Globus pallidus (tissue), 1 donor: ENCODE results near the gene FAF1.
A peak's percentile ranks its signal among the peaks of the same experiment; 100 is the strongest.
"Not testable (repeated sequence)": the region's sequence is repeated elsewhere in the genome, so short reads cannot be mapped to it uniquely, and the experiment has no call there.

Experiments
- DNase-seq: peaks from one replicate; pipeline ENCODE4 v3.0.0-alpha.2; 2015; ENCODE audit warnings: low spot score

The FAF1 gene

DNA sequence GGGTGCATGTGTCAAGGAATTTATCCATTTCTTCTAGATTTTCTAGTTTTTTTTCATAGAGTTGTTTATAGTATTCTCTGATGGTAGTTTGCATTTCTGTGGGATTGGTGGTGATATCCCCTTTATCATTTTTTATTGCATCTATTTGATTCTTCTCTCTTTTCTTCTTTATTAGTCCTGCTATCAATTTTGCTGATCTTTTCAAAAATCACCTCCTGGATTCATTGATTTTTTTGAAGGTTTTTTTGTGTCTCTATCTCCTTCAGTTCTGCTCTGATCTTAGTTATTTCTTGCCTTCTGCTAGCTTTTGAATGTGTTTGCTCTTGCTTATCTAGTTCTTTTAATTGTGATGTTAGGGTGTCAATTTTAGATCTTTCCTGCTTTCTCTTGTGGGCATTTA lies 52.5 kb downstream of the FAF1 start:
- DNase-seq = not testable (repeated sequence)

DNA sequence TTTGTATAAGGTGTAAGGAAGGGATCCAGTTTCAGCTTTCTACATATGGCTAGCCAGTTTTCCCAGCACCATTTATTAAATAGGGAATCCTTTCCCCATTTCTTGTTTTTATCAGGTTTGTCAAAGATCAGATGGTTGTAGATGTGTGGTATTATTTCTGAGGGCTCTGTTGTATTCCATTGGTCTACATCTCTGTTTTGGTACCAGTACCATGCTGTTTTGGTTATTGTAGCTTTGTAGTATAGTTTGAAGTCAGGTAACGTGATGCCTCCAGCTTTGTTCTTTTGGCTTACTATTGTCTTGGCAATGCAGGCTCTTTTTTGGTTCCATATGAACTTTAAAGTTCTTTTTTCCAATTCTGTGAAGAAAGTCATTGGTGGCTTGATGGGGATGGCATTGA lies 54.0 kb downstream of the FAF1 start:
- DNase-seq = not testable (repeated sequence)

DNA sequence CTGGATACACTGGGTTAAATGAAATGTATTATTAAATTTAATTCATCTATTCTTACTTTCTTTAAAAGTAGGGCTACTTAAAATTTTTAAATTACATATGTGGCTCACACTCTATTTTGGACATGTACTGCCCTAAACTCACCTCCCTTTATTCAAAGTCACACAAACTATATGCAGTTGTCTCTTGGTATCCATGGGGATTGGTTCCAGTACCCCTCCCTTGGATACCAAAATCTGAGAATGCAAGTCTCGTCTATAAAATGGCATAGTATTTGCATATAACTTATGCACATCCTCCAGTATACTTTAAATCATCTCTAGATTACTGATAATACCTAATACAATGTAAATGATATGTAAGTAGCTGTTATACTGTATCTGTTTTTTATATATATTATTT lies 57.6 kb downstream of the FAF1 start:
- no peak for DNase-seq

DNA sequence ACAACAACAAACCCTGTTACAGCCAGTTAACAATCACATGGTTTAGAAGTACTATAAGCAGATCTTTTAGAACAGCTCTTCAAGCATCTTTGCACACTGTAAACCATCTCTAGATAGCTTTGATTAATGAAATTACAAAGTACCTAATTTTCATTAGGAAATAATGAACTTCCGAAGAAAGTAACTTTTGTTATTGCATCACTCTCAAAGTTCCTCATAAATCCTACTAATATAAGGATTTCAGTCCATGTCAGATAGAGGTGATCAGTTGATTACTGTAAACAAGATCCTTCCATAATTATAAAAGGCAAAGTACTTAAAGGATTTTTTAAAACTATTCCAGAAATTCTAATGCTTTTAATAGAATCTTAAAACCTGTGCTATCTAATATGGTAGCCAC lies 58.2 kb downstream of the FAF1 start:
- no peak for DNase-seq

DNA sequence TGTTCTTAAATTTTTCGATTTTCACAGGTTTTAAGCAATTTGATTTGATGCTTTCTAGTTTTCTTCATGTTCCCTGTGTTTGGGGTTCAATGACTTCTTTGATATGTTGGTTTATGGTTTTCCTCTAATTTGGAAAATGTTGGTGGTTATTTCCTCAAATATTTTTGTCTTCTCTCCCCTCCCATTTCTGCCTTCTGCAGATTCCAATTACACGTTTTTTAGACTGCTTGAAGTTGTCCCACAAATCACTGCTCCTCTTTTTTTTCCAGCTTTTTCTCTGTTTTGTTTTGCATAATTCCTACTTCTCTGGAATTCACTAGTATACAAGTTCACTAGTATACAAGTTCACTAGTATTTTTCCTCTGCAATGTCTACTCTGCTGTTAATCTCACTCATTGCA lies 61.3 kb downstream of the FAF1 start:
- no peak for DNase-seq

DNA sequence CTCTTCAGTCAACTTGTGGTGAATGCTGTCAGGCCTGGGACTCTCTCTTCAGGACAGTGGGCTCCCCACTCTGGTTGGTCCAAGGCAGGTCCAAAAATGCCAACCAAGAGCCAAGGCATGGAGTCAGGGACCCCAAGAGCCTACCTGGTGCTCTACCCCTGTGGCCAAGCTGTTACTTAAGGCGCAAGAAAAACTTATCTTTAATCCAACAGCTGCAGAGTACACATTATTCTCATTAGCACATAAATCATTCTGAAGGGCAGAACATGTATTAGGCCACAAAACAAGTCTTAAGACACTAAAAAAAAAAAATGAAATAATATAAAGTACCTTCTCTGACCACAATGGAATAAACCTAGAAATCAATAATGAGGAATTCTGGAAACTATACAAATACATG lies 65.7 kb downstream of the FAF1 start:
- DNase-seq = no peak

DNA sequence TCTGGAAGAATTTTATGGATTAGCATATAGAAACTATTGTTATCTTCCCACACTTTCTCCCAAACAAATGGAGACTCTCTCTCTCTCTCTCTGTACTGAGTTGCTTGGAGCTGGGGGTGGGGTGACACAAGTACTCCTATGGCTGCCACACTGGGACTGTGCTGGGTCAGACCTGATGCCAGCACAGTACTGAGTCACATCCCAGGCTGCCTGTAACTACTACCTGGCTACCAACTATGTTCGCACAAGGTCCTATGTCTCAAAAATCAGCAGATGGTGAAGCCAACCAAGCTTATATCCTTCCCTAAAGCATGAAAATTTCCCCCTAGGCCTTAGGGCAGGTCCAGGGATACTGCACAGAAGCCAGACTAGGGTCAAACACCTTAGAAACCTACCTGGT lies 66.6 kb downstream of the FAF1 start:
- no peak for DNase-seq

DNA sequence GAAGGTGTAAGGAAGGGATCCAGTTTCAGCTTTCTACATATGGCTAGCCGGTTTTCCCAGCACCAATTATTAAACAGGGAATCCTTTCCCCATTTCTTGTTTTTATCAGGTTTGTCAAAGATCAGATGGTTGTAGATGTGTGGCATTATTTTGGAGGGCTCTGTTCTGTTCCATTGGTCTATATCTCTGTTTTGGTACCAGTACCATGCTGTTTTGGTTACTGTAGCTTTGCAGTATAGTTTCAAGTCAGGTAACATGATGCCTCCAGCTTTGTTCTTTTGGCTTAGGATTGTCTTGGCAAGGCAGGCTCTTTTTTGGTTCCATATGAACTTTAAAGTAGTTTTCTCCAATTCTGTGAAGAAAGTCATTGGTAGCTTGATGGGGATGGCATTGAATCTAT lies 72.5 kb downstream of the FAF1 start:
- not testable (repeated sequence) for DNase-seq

DNA sequence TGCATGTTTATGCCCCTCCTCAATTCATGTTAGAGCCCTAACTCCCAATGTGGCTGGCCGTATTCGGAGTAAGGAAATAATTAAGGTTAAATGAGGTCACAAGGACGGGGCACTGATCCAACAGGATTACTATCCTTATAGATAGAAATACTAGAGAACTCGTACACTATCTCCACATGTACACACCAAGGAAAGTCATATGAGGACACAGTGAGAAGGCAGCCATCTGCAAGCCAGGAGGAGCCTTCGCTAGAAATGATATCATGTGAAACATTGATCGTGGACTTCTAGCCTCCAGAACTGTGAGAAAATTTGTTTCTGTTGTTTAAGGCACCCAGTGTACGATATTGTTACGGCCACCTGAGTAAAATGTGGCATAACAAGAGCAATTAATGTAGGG lies 79.7 kb downstream of the FAF1 start:
- DNase-seq = no peak

DNA sequence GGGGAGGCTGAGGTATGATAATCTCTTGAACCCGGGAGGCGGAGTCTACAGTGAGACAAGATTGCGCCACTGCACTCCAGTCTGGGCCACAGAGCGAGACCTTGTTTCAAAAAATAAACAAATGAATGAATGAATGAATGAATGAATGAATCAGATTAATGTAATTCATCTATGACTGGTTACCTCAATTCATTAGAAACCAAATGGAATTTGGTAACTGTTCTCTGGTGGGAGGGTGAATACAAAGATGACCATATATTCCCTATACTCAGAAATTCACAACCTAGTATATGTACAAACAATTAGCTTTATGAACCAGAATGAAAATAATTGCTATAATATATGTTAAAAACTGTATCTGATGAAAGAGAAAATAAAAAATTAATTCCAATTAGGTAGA lies 80.9 kb downstream of the FAF1 start:
- DNase-seq = no peak

DNA sequence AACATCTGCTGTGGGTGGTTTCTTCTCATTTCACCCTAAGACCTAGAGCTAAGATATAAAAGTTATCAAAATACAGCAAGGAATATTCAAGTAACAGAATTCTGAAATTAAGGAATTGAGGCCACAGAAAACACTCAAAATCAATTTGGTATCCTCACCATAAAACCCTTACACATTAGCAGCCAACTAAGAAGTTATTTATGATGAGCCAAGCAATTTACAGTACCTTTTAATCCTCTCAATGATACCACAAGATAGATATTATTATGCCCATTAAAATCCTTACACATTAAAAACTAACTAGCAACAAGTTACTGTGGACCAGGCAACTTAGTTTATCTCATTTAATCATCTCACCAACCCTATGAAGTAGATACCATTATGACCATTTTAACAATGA lies 81.6 kb downstream of the FAF1 start:
- no peak for DNase-seq

DNA sequence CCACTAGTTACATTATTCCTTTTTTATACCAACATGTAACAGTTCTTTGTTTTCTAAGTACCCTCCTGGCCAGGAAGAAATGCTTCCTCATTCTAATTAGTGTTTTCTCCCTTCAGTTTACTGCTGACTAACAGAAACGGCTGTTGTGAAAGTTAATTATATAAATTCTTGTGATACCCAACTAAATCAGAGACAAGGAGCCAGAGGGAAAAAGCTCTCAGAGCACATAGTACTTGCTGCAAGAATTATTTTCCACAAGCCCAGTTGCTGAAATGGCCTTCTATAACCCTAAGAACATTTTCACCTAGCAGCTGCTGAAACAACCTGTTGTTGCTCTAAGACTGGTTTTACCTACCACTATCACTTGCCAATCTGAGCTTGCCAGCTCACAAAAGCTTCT lies 82.4 kb downstream of the FAF1 start:
- DNase-seq = no peak

DNA sequence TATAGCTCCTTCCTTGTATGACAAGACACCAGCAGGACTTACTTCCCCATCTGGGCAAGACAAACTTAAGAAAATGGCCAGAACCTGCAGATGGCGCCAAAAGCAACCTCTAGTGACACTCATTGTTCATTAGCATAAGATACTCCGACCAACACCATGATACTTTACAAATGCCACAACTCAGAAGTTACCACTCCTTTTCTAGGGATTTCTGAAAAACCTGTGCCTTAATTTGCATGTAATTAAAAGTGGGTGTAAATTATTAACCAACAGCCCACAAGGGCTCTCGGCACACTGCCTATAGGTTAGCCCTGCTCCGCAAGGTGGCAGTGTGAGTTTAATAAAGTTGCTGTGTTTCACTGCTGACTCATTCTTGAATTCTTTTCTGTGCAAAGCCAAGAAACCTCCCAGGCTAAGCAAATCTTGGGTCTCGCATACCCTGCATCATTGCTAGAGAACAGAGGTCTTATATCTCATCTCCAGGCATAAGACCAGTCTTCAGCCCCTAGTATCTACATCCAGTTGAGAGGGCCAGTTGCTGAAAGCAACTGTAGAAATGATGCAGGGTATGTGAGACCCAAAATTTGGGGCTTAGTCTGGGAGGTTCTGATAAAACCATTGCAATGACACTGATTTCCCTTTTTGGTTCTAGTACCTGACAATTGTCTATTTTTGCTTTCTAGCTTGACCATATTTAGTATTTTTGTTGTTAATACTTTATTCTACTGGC lies 86.4 kb downstream of the FAF1 start:
- peak; percentile 40 for DNase-seq

DNA sequence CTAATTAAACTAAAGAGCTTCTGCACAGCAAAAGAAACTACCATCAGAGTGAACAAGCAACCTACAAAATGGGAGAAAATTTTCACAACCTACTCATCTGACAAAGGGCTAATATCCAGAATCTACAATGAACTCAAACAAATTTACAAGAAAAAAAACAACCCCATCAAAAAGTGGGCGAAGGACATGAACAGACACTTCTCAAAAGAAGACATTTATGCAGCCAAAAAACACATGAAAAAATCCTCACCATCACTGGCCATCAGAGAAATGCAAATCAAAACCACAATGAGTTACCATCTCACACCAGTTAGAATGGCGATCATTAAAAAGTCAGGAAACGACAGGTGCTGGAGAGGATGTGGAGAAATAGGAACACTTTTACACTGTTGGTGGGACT lies 95.2 kb downstream of the FAF1 start:
- not testable (repeated sequence) for DNase-seq

DNA sequence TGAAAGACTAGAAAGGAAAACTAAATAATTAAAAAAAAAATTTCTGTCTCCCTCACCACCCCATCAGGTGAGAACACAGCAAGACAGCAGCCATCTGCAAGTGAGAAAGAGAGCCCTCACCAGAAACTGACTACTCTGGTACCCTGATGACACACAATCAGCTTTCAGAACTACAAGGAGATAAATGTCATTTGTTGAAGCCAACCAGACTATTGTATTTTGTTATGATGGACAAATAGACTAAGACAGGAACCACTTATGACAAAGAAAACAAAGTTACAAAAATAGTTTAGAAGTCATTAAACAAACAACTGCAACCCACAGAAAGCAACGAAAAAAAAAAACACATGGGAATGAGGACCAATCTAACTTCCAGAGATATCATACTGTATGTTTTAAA lies 98.3 kb downstream of the FAF1 start:
- no peak for DNase-seq

DNA sequence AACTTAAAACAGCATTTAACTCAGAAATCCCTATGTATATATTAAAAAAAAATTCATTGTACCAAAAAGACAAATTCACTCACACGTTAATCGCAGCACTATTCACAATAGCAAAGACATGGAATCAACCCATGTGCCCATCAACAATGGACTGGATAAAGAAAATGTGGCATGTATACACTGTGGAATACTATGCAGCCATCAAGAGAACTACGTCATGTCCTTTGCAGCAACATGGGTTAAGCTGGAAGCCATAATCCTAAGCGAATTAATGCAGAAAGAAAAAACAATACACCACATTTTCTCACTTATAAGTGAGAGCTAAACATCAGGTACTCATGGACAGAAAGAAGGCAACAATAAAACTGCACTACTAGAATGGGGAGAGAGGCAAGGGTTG lies 99.4 kb downstream of the FAF1 start:
- no peak for DNase-seq

DNA sequence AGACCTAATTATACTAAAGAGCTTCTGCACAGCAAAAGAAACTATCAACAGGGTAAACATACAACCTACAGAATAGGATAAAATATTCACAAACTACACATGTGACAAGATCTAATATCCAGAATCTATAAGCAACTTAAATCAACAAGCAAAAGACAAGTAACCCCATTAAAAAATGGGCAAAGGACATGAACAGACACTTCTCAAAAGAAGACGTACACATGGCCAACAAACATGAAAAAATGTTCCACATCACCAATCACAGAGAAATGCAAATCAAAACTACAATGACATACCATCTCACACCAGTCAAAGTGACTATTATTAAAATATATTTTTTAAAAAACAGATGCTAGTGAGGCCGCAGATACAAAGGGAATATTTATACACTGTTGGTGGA lies 99.8 kb downstream of the FAF1 start:
- no peak for DNase-seq

DNA sequence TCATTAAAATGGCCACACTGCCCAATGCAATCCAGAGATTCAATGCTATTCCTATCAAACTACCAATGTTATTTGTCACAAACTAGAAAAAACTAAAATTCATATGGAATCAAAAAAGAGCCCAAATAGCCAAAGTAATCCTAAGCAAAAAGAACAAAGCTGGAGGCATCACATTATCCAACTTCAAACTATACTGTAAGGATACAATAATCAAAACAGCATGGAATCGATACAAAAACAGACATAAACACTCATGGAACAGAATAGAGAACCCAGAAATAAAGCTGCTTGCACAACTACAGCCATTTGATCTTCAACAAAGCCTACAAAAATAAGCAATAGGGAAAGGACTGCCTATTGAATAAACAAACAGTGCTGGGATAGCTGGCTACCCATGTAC lies 100.4 kb downstream of the FAF1 start:
- DNase-seq = no peak

DNA sequence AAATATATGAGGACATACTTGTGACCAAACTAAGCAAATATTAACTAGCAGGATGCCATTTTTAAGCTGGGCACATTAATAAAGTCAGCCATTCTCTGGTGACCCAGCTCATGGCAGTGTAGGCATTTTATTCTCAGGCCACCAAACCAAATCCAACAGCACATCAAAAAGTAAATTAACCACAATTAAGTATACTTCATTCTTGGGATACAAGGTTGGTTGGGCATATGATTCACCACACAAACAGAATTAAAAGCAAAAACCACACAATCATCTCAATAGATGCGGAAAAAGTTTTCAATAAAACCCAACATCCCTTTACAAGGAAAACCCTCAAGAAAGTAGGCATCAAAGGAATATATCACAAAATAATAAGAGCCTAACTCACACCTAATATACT lies 101.3 kb downstream of the FAF1 start:
- no peak for DNase-seq

DNA sequence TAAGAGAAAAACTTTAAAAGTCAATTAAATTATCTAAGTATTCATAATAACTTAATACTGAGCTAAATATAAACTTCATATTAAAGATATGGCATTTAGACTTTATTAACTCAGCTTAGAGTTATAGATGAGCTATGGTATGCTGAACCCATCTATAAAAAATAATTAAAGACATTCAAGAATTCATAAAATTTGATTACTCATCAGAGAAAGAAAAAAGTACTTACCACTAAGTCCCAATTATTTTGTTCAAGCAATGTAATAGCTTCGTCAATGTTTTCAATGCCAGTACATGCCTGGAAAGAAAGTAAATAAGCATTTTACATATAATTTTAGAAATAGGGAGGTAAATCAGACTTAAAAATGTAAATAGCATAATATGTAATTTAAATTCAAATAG lies 102.4 kb downstream of the FAF1 start:
- DNase-seq = no peak

DNA sequence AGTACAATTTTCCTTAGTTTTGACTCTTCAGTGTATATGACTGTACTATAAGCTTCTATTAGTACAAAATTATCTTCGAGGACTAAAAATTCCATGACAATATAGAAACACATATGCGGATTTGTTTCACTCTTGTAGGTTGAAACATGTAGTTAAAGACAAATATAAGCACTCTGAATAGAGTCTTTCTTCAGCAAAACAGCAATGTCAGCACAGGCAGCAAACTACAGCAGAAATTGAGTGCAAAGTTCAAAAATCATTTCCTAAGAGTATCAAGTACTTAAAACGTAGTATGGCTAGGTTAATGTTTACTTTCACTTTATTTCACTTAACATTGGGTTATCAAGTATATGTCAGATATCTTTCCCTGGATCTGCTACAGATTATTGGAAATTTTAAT lies 106.7 kb downstream of the FAF1 start:
- peak; percentile 20 for DNase-seq

DNA sequence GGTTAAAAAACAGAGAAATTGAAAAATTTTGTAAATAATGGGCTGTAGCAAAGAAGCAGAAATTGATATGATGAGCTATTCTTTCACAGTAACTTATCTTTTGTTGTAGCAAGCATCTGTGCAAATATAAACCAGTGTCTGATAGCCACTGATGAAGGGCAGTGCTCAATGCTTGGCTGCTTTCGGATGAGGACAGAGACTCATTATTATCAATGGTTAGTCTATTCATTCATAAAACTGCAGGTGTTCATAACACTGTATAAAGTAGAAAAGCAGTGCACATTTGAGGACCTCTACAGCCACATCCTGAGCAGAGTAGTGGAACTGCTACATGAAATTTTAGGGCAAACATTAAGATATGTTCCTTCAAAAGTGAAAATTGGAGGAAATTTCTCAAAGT lies 107.2 kb downstream of the FAF1 start:
- peak; percentile 59 for DNase-seq

DNA sequence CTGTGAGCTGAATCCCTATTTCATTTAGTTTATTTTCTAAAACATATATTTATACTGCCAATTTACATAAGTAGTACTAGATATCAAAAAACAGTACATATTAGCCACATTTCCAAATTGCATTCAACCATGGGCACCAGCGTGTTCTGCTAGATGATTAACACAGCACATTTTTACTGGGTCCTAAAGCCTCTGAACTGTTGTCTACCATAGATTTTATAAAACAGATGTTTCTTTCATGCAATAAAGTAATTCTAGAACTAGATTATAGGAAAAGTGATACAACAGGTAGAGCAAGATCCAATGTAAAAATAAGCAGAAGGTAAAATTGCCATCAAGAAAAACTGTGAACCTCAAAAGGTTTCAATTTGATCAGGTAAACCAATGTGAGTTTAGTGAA lies 108.6 kb downstream of the FAF1 start:
- DNase-seq = no peak

DNA sequence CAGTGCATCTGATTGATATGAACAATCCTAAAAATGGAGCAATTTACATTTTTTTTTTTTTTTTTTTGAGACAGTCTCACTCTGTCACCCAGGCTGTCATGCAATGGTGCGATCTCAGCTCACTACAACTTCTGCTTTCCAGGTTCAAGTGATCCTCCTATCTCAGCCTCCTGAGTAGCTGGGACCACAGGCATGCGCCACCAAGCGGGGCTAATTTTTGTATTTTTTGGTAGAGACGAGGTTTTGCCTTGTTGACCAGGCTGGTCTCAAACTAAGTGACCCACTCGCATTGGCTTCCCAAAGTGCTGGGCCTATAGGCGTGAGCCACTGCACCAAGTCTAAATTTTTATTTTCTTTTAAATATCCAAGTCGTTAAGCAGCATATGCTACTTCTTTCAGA lies 109.0 kb downstream of the FAF1 start:
- DNase-seq = no peak

DNA sequence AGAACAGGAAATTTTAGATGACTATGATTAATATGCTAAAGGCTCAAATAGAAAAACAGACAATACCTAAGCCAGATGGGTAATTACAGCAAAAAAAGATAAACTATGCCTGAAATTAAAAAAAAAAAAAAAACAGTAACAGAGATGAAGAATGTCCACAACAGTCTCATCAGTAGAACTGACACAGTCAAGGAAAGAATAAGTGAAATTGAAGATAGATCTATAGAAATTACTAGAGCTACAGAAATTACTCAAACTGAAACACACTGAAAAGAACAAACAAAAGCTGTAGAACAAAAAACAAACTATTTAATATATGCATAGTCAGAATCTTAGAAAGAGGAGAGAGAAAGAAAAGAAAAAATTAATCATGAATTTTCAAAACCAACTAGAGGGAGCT lies 112.8 kb downstream of the FAF1 start:
- no peak for DNase-seq
